ENCODE measurements around the gene TCF25.

The TCF25 gene

GRCh38 chr16:89949121-89949742 is 75.8 kb downstream of the TCF25 start:
- DNase-seq = no peak

GRCh38 chr16:89949756-89950155 is 76.4 kb downstream of the TCF25 start:
- DNase-seq = no peak

- DNase-seq = no peak
Measured at GRCh38 chr16:89951509-89951908, 78.1 kb downstream of the TCF25 start.

GRCh38 chr16:89952049-89952448 is 78.7 kb downstream of the TCF25 start:
- no peak for DNase-seq

GRCh38 chr16:89952551-89952950 is 79.2 kb downstream of the TCF25 start:
- no peak for DNase-seq

- no peak for DNase-seq
Measured at GRCh38 chr16:89953671-89954406, 80.4 kb downstream of the TCF25 start.

GRCh38 chr16:89954462-89954861 is 81.1 kb downstream of the TCF25 start:
- DNase-seq = no peak

GRCh38 chr16:89955001-89955685 is 81.8 kb downstream of the TCF25 start:
- DNase-seq = no peak

GRCh38 chr16:89956505-89957215 is 83.3 kb downstream of the TCF25 start:
- no peak for DNase-seq

GRCh38 chr16:89957216-89957785 is 83.9 kb downstream of the TCF25 start:
- DNase-seq = no peak

- DNase-seq = no peak
Measured at GRCh38 chr16:89958068-89958467, 84.7 kb downstream of the TCF25 start.

- no peak for DNase-seq
Measured at GRCh38 chr16:89958596-89958995, 85.2 kb downstream of the TCF25 start.

GRCh38 chr16:89960966-89961365 is 87.6 kb downstream of the TCF25 start:
- no peak for DNase-seq
